ENCODE results near the gene LINGO4.

- TF ChIP-seq ZNF274 (IDR thresholded peaks at IDR 0.05; ENCODE audit: low read depth, low read length) (no peak), YY1 (IDR thresholded peaks at IDR 0.05; ENCODE audit: insufficient read depth, insufficient read length) (no peak), SUZ12 (IDR thresholded peaks at IDR 0.05; ENCODE audit: extremely low read depth, insufficient read depth, insufficient read length) (no peak)
Observed at GRCh38 chr1:151787689-151788088, 17.5 kb downstream of the LINGO4 start.

Data from NT2/D1 (cell line).